GM19463 (cell line): Measurements from ENCODE around the gene GUCA2B.

Experiments
- ATAC-seq: cut with Tn5 transposase; IDR thresholded peaks from one replicate; pipeline ENCODE4 v1.9.1; 2021; ENCODE audit warnings: mild to moderate bottlenecking, moderate library complexity; ENCODE audit not compliant: unreplicated experiment

Gene GUCA2B

GRCh38 chr1:42184616-42185015, 31.4 kb downstream of the GUCA2B start:
- no peak for ATAC-seq

- ATAC-seq: no peak
Measured at GRCh38 chr1:42186152-42186551, 32.9 kb downstream of the GUCA2B start.

GRCh38 chr1:42189931-42190853, 37.0 kb downstream of the GUCA2B start:
- ATAC-seq: no peak

GRCh38 chr1:42191319-42191718, 38.1 kb downstream of the GUCA2B start:
- ATAC-seq: no peak

GRCh38 chr1:42192106-42192505, 38.9 kb downstream of the GUCA2B start:
- no peak for ATAC-seq

- ATAC-seq: no peak
Measured at GRCh38 chr1:42195841-42196240, 42.6 kb downstream of the GUCA2B start.

GRCh38 chr1:42198251-42198650, 45.0 kb downstream of the GUCA2B start:
- no peak for ATAC-seq

GRCh38 chr1:42201986-42202385, 48.8 kb downstream of the GUCA2B start:
- ATAC-seq: no peak
